ENCODE results near the gene NDC80. TPM values are rescaled to one million over a fixed set of nuclear protein-coding genes. Genes with fewer than 3 reads are reported as not detected.
A peak's percentile ranks its signal among the peaks of the same experiment; 100 is the strongest.

The NDC80 gene
- total and polyA plus RNA-seq, 2 experiments from 2014 or later, result 8.4 to 23.2 TPM

- Histone ChIP-seq H3K4me3 (no peak overlapping the region), H3K9me3 (ENCODE audit: low read depth) (no peaks in the 10 kb centered on the region), H3K36me3 (no peaks in the 10 kb centered on the region), H3K27ac (no peak overlapping the region), H3K27me3 (no peaks in the 10 kb centered on the region), H3K4me1 (ENCODE audit: low read depth) (no peaks in the 10 kb centered on the region)
- DNase-seq (ENCODE audit: low read depth in 1 of 2, low spot score in 1 of 2), result no peak
- no peak for TF ChIP-seq CTCF (IDR thresholded peaks at IDR 0.05; ENCODE audit: low read depth, low read length)
Measured at GRCh38 chr18:2532797-2533196, 38.6 kb upstream of the NDC80 start.

DNA sequence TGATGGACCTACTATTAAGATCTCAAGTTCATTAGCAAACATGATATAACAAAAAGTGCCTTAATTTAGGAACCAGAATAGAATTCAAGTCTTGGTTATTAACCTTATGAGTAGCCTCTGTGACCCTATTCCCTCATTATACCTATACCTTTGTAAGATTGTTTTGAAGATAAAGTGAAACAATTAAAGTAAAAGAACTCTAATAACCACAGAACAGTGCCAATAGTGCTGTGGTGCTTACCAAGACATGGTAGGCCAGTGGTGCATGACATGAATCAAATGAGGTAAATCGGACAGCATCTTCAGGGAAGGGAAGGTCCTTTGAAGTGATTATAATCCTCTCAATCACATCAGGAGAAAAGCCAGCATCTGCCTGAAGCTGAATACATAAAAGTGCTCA, 36.5 kb upstream of the NDC80 start:
- no peak for TF ChIP-seq CTCF (IDR thresholded peaks at IDR 0.05; ENCODE audit: low read depth, low read length)

DNA sequence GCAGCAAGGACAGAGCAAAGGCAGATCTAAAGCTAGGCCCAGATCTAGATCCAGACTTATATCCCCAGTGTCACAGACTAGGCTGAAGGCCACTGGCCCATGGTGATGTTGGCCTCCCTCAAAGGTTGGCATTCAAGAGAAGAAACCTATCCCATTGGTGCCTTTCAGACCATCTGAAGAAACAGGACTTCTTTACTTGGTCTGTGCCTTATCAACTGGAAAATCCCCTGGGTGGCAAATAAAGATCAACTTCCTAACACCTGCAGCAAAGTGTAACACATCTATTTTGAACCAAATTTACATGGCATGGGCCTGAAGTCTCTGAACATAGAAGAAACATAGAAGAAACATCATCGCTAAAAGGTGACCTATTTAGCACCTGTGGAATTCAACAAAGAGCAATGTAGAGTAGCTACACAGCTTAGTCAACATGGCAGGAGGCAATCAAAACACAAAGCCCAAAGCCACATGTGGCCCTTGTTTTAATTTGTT, 35.9 kb upstream of the NDC80 start:
- no peak for DNase-seq (ENCODE audit: low read depth in 1 of 2, low spot score in 1 of 2)
- Histone ChIP-seq H3K9me3 (ENCODE audit: low read depth) (no peaks in the 10 kb centered on the region), H3K27ac (no peak overlapping the region), H3K27me3 (no peaks in the 10 kb centered on the region), H3K4me3 (no peak overlapping the region), H3K4me1 (ENCODE audit: low read depth) (no peaks in the 10 kb centered on the region), H3K36me3 (no peaks in the 10 kb centered on the region)
- no peak for TF ChIP-seq CTCF (IDR thresholded peaks at IDR 0.05; ENCODE audit: low read depth, low read length)

More for the DNA sequence above, 36.5 kb upstream of the NDC80 start:
- Histone ChIP-seq H3K9me3 (ENCODE audit: low read depth) (no peaks in the 10 kb centered on the region), H3K27ac (no peak overlapping the region), H3K4me3 (no peak overlapping the region), H3K36me3 (no peaks in the 10 kb centered on the region), H3K4me1 (ENCODE audit: low read depth) (no peaks in the 10 kb centered on the region), H3K27me3 (no peaks in the 10 kb centered on the region)
- no peak for DNase-seq (ENCODE audit: low read depth in 1 of 2, low spot score in 1 of 2)

- Histone ChIP-seq H3K4me3 (no peak overlapping the region), H3K4me1 (ENCODE audit: low read depth) (no peaks in the 10 kb centered on the region), H3K9me3 (ENCODE audit: low read depth) (no peaks in the 10 kb centered on the region), H3K36me3 (no peaks in the 10 kb centered on the region), H3K27me3 (no peaks in the 10 kb centered on the region), H3K27ac (no peak overlapping the region)
- DNase-seq (ENCODE audit: low read depth in 1 of 2, low spot score in 1 of 2), result no peak
- TF ChIP-seq CTCF (IDR thresholded peaks at IDR 0.05; ENCODE audit: low read depth, low read length), result no peak
Measured at GRCh38 chr18:2536063-2536462, 35.3 kb upstream of the NDC80 start.

DNA sequence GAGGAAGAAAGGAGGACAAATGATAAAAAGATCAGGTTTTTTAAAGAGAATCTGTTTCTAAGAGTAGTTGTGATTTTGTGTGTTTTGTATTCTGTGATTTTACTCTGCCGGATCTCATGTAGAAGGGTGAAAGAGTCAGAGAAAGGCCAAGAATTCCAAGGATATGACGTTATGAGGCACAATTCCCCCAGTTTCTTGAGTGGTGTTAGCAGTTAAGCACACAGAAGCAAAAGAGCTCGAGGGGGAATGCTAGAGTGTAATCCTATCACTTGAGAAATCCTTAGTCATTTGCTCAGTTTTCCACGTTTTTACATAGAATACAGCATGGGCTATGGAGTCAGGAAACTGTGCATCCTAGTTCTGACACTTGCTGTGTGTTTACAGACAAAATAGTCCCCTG, 34.9 kb upstream of the NDC80 start:
- no peaks in the 10 kb centered on the region for H3K27me3 ChIP-seq
- H3K4me1 ChIP-seq (ENCODE audit: low read depth), result no peaks in the 10 kb centered on the region
- no peaks in the 10 kb centered on the region for H3K36me3 ChIP-seq
- no peak overlapping the region for H3K4me3 ChIP-seq
- TF ChIP-seq CTCF (IDR thresholded peaks at IDR 0.05; ENCODE audit: low read depth, low read length), result no peak
- H3K27ac ChIP-seq, result no peak overlapping the region
- DNase-seq (ENCODE audit: low read depth in 1 of 2, low spot score in 1 of 2), result peak in 1 of 2 donors; percentile 72
- no peaks in the 10 kb centered on the region for H3K9me3 ChIP-seq (ENCODE audit: low read depth)

DNA sequence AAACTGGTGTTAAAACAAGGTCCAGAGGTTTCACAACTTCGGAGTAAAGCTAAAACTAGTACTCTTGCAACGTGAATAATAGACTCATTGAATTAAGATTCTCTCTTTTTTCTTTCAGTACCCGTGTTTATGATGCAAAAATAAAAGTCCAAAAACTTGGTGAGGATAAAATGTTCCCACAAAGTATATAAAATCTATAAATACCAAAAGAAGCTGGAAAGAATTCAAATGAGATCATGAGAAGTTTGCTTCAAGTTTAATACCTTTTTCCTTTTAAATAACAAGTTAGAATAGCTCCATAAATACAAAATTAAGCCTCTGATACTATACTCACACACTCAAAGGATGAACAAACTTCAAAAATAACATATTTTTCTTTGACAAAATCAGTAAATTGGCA, 34.1 kb upstream of the NDC80 start:
- TF ChIP-seq CTCF (IDR thresholded peaks at IDR 0.05; ENCODE audit: low read depth, low read length), result no peak
- Histone ChIP-seq H3K4me1 (ENCODE audit: low read depth) (no peaks in the 10 kb centered on the region), H3K4me3 (no peak overlapping the region), H3K27ac (no peak overlapping the region), H3K36me3 (no peaks in the 10 kb centered on the region), H3K27me3 (no peaks in the 10 kb centered on the region), H3K9me3 (ENCODE audit: low read depth) (no peaks in the 10 kb centered on the region)
- DNase-seq (ENCODE audit: low read depth in 1 of 2, low spot score in 1 of 2), result no peak
